Upper lobe of right lung (tissue), 1 donor: ENCODE results near the gene AP2B1. TPM values are rescaled to one million over a fixed set of nuclear protein-coding genes. Genes with fewer than 3 reads are reported as not detected.

Experiments
- ATAC-seq: fragments of 200-7000 bp; cut with Tn5 transposase; one replicate; pipeline ENCODE4 v1.9.1; 2020; ENCODE audit warnings: mild to moderate bottlenecking, moderate library complexity
- DNase-seq: peaks from one replicate; pipeline ENCODE4 v3.0.0-alpha.2; 2020
- H3K27ac ChIP-seq: fragments of 200-600 bp; one replicate; pipeline ENCODE4 v1.8.0; 2022
- H3K27me3 ChIP-seq: fragments of 200-600 bp; one replicate; pipeline ENCODE4 v1.8.0; 2022; ENCODE audit warnings: mild to moderate bottlenecking
- H3K36me3 ChIP-seq: fragments of 200-600 bp; one replicate; pipeline ENCODE4 v1.8.0; 2022
- H3K4me1 ChIP-seq: fragments of 200-600 bp; one replicate; pipeline ENCODE4 v1.8.0; 2022
- H3K4me3 ChIP-seq: fragments of 200-600 bp; one replicate; pipeline ENCODE4 v1.8.0; 2022; ENCODE audit warnings: mild to moderate bottlenecking
- H3K9me3 ChIP-seq: fragments of 200-600 bp; one replicate; pipeline ENCODE4 v1.8.0; 2022
- intact Hi-C: fragments of 100-400 bp; cut with DNase I; formaldehyde crosslinking; loops from one replicate; pipeline ENCODE4 v1.11.0; 2022
- total RNA-seq: library from RNA; stranded (reverse); fragmentation: NEBNext Ultra II Directional; extraction: Animal tissue kit (Norgen Biotek cat#: 25700); gene quantifications from one replicate; pipeline ENCODE4 v1.2.1, GENCODE V29; 2021
- TF ChIP-seq, protein P1 (sequence below): fragments of 200-600 bp; IDR thresholded peaks from one replicate; pipeline ENCODE4 v1.8.0; 2022; ENCODE audit warnings: antibody characterized with exemption
- donor health status: DM: no; HTN: yes; CAD: no; lungs with severe emphysema.

Gene AP2B1
- total RNA-seq, 1 donor from 2014 or later, result 153 TPM

DNA sequence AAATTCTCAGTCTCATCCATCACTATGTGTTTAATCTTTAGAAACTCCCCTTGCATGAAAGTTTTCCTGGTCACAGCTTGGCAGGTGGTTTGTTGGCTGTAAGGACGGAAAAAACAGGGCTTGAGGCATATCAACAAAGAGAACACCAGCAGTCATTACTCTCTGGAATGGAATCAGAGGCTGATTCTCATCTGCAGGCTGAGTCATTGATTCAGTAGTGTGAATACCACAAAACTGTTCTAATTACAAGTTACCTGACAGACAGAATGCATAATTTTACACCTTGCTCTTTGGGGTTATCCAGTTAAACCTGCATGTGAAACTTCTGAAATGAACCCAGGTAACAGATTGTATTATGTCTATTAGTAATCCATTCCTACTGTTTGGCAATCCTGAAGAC, 38.1 kb upstream of the AP2B1 start:
- no peaks in the 10 kb centered on the region for H3K36me3 ChIP-seq
- H3K4me3 ChIP-seq, result no peak overlapping the region
- intact Hi-C loops, result no loop called here
- H3K27ac ChIP-seq, result no peak overlapping the region
- TF ChIP-seq, protein P1, sequence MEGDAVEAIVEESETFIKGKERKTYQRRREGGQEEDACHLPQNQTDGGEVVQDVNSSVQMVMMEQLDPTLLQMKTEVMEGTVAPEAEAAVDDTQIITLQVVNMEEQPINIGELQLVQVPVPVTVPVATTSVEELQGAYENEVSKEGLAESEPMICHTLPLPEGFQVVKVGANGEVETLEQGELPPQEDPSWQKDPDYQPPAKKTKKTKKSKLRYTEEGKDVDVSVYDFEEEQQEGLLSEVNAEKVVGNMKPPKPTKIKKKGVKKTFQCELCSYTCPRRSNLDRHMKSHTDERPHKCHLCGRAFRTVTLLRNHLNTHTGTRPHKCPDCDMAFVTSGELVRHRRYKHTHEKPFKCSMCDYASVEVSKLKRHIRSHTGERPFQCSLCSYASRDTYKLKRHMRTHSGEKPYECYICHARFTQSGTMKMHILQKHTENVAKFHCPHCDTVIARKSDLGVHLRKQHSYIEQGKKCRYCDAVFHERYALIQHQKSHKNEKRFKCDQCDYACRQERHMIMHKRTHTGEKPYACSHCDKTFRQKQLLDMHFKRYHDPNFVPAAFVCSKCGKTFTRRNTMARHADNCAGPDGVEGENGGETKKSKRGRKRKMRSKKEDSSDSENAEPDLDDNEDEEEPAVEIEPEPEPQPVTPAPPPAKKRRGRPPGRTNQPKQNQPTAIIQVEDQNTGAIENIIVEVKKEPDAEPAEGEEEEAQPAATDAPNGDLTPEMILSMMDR, result no peak
- ATAC-seq, result no peak
- H3K4me1 ChIP-seq, result no peaks in the 10 kb centered on the region
- no peaks in the 10 kb centered on the region for H3K9me3 ChIP-seq
- no peak for DNase-seq
- H3K27me3 ChIP-seq, result no peaks in the 10 kb centered on the region

DNA sequence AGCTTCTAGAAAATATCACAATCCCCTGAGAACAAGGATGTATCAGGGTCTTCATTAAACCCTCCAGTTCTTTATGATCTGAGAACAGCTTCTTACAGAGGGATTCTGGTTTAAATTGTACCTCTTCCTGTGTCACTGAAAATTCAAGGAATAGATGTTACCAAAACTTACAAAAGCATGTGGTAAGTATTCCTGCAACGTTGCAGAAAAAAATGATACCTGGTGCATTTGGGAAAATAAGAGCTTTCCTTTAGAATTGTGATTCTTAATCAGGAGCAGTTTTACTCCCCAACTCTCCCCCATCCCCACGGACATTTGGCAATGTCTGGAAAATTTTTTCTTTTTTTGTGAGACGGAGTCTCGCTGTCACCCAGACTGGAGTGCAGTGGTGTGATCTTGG, 33.8 kb upstream of the AP2B1 start:
- intact Hi-C loops, result no loop called here
- DNase-seq (no peak), ATAC-seq (no peak)
- no peak overlapping the region for H3K27ac ChIP-seq
- H3K36me3 ChIP-seq, result no peaks in the 10 kb centered on the region
- no peaks in the 10 kb centered on the region for H3K4me1 ChIP-seq
- H3K9me3 ChIP-seq, result no peaks in the 10 kb centered on the region
- H3K27me3 ChIP-seq, result no peaks in the 10 kb centered on the region
- no peak overlapping the region for H3K4me3 ChIP-seq
- TF ChIP-seq, protein P1, result no peak

DNA sequence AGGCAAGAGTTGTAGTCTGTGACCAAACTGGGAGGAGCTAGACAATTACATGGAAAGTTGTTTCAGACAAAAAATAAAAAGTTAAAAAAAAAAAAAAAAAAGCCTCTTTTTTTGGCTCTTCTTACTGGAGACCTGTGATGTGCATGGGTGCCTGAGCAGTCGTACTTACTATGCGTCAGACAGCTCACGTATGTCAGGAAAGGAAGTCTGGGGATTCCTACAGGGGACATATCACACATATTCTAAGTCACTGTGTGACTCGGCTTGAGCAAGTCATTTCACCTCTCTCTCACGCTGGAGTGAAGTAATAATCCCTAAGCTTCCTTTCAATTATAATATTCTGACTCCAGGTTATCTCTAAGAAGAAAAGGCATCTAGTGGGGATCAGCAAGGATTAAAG, 32.5 kb upstream of the AP2B1 start:
- no peaks in the 10 kb centered on the region for H3K36me3 ChIP-seq
- no peak for ATAC-seq
- DNase-seq, result no peak
- no peak overlapping the region for H3K4me3 ChIP-seq
- H3K4me1 ChIP-seq, result no peaks in the 10 kb centered on the region
- H3K27ac ChIP-seq, result no peak overlapping the region
- no peaks in the 10 kb centered on the region for H3K9me3 ChIP-seq
- intact Hi-C loops, result no loop called here
- TF ChIP-seq, protein P1, result no peak
- H3K27me3 ChIP-seq, result no peaks in the 10 kb centered on the region

DNA sequence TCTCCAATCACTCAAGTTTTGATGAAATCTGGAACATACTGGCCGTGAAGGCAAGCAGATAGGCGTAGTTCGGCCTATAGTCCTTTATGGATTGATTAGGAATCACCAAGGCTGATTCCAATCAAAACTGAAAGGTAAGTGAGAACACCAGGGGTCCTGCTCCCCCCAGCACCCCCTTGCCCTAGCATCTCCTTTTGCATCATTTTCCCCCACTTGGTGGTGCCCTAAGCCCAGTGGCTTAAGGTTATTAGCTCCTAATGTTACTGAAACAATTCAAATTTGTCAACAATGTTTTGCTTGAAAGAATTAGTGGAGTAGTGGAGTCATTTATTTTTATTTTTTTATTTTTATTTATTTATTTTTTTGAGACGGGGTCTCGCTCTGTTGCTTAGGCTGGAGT, 31.4 kb upstream of the AP2B1 start:
- H3K4me1 ChIP-seq, result no peaks in the 10 kb centered on the region
- intact Hi-C loops, result no loop called here
- no peaks in the 10 kb centered on the region for H3K27me3 ChIP-seq
- H3K27ac ChIP-seq, result no peak overlapping the region
- H3K36me3 ChIP-seq, result no peaks in the 10 kb centered on the region
- H3K4me3 ChIP-seq, result no peak overlapping the region
- ATAC-seq (no peak), DNase-seq (no peak)
- no peaks in the 10 kb centered on the region for H3K9me3 ChIP-seq
- TF ChIP-seq, protein P1, result peak; percentile 14

DNA sequence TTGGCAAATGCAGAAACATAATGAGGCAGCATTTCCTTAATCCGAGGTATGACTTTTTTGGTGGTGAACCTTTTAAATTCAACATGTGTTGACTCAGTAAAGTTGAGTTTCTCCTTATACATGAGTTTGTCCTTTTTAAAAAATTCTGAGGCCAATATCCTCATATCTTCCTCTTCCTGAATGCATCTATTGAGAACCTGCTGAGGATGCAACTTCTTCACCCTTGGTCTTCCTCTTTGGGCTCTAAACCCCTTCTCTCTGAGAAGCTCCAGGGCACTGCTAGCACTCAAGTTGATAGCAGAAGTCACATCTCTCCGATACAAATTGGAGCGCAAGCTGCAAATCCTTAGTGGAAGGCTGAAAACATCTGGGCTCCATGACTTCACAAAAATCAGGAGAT, 29.8 kb upstream of the AP2B1 start:
- Histone ChIP-seq H3K27me3 (no peaks in the 10 kb centered on the region), H3K27ac (no peak overlapping the region), H3K4me3 (no peak overlapping the region), H3K9me3 (no peaks in the 10 kb centered on the region), H3K4me1 (no peaks in the 10 kb centered on the region), H3K36me3 (no peaks in the 10 kb centered on the region)
- ATAC-seq (no peak), DNase-seq (no peak)
- intact Hi-C loops, result no loop called here
- TF ChIP-seq, protein P1, result no peak

DNA sequence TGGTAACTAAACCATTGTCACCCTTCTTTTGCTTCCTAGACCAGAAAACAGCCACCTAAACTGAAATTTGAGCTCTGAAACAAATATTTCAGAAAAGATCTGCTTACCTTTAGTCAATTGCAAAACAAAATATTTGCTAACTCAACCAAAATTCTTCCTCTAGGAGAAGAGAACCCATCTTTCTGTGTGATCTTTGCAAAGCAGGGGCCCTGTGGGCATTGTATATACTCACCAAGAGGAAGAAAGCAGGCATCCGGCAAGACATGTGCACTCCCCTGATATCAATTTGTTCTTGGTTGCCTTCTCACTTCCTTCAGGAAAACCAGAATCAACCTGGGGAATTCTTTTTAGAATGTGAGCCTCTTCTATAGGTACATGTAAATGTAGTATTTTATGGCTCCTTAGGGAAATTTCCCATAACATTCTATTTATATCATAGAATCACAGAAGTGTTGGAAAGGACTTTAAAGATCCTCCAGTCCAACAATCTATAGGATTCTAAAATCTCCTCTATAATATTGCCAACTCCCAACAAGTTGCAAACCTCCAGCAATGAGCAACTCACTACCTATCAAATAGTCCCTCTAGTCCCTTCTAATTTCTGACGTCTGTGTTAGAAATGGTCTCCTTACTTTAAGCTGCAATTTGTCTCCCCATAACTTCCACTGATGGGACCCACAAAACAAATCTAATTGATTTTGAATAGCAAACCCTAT, 27.5 kb upstream of the AP2B1 start:
- intact Hi-C loops, result no loop called here
- no peaks in the 10 kb centered on the region for H3K9me3 ChIP-seq
- H3K4me1 ChIP-seq, result no peaks in the 10 kb centered on the region
- no peak overlapping the region for H3K4me3 ChIP-seq
- no peak overlapping the region for H3K27ac ChIP-seq
- H3K36me3 ChIP-seq, result no peaks in the 10 kb centered on the region
- ATAC-seq (no peak), DNase-seq (no peak)
- H3K27me3 ChIP-seq, result no peaks in the 10 kb centered on the region
- TF ChIP-seq, protein P1, result no peak
